ENCODE results near the gene STC2. TPM values are rescaled to one million over a fixed set of nuclear protein-coding genes. Genes with fewer than 3 reads are reported as not detected.

Gene STC2
- total RNA-seq, 1 donor from 2014 or later, result 10.4 TPM

DNA sequence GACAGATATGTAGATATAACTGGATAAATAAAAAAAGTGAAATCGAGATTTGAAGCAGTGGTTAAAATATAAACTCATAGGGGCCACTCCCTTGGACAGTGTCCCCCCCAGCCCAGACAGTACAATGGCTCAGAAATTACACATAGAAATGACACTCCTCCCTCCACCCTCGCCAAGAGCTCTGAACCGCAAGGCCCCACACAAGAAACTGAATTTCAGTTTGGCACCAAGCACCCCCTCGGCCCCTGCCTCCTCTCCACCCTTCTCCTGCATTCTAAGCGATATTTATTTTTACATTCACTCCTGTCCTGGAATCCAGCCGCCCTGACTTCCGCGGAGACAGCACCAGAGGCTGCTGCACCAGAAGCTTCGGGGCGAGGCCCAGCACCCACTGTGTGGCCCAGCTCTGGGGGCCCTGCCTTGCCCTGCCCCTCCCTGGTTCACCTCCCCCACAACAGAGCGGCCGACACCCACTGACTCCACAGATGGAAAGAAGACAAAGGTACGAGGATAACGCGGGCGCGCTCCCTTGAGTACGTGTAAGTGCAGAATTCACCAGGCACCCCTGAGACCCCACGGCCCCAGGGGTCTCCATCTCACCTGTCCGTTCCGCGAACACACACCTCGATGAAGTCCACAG, 11.0 kb downstream of the STC2 start:
- intact Hi-C loops (cut with DNase I), result no loop called here
- ATAC-seq (no peak), DNase-seq (ENCODE audit: missing footprints) (no peak)

GRCh38 chr5:173316339-173317020, 11.7 kb downstream of the STC2 start:
- ATAC-seq (no peak), DNase-seq (ENCODE audit: missing footprints) (no peak)
- intact Hi-C loops (cut with DNase I), result no loop called here

- ATAC-seq (peak; percentile 14), DNase-seq (ENCODE audit: missing footprints) (no peak)
- intact Hi-C loops (cut with DNase I), result no loop called here
These were observed 12.5 kb downstream of the STC2 start for GRCh38 chr5:173315495-173316338.

DNA sequence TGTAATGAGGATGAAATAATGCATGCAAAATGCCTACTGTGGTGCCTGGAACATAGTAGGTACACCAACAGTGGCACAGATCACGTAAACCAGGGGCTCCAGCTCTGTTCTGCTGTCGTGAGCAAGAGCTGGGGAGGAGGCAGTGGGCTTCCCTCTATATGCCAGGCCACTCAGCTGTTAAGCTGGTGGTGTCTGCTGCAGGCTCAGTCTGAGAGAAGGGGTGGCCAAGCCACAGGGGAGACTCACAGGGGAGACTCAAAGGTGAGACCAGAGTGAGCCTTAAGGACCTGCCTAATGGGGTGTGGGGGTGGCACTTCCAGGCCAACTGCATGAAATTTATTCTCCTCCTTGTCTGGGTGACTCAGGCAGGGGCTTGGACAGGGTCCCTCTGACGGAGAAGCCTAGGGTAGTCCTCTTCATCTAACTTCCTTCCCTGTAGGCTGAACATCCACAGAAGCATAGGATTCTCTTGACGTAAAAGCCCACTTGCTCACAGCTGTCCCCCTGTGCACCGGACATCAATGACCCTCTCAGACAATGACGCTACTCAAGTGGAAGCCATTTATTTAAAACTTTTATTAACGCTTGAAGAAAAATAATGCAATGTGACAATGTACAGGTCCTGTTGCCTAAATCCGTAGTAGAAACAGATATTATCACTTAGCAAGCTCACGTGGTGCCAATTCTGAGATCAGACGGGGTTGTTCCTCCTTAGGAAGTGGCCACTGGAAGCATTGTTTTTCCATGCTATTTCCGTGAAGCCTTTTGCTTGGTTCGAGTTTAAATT, 13.9 kb downstream of the STC2 start:
- ATAC-seq, result no peak
- intact Hi-C loops (cut with DNase I), result no loop called here
- DNase-seq (ENCODE audit: missing footprints), result no peak

DNA sequence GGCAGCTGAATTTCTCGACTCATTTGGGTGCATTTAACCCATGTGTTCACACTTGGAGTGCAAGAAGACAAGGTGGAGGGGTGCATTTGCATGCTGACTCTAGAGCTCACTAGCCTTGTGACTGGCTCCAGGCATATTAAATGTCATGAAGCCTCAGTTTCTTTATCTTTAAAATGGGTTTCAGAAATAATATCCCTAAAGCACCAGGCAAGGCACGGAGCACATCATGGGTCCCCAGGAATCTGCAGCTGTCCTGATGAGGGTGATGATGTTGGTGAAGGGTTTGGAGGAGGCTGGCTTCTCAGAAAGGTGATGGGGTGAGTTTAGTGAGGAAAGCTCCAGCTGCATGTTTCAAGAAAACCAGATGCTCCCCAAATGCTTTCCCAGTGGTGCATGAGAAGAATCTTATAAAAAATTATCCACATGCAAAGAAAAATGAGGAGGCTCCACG, 14.8 kb downstream of the STC2 start:
- intact Hi-C loops (cut with DNase I), result no loop called here
- DNase-seq (ENCODE audit: missing footprints) (no peak), ATAC-seq (no peak)

- DNase-seq (ENCODE audit: missing footprints), result no peak
- ATAC-seq, result no peak
- intact Hi-C loops (cut with DNase I), result no loop called here
These were observed 15.4 kb downstream of the STC2 start for GRCh38 chr5:173312821-173313220.

DNA sequence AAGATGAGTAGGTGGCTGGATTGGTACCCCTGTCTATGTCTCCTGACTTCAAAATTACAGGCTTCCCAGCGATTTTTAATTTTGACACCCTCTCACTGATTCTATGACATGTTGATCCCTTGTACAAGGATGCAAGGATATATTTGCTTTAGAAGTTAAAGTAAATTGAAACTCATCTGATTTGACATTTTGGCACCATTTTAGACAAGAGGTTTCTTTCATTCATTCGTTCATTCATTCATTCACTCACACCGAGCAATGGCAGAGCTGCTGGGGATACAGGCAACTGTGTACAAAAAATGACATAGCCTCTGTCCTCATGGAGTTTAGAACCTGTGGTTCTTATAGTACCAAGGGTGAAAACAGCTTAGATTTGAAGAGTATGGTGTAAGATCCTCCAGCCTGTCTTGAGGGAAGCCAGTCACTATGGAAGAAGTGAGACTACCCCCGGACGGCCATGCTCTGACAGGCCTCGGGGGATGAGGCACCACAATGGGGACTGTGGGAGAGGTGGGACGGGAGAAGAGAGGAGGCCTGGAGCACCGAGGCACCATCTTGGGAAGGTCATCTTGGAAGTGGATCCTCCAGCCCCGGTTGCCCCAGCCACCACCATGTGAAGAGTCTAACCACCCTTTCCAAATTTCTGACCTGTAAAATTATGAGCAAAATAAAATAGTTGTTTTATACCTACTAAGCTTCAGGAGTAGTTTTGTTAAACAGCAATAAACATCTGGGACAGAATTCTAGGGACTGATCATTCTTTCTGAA, 16.2 kb downstream of the STC2 start:
- intact Hi-C loops (cut with DNase I), result no loop called here
- DNase-seq (ENCODE audit: missing footprints), result no peak
- ATAC-seq, result no peak

GRCh38 chr5:173310861-173311785, 17.1 kb downstream of the STC2 start:
- ATAC-seq, result peak; percentile 77
- intact Hi-C loops (cut with DNase I), result no loop called here
- DNase-seq (ENCODE audit: missing footprints), result no peak

DNA sequence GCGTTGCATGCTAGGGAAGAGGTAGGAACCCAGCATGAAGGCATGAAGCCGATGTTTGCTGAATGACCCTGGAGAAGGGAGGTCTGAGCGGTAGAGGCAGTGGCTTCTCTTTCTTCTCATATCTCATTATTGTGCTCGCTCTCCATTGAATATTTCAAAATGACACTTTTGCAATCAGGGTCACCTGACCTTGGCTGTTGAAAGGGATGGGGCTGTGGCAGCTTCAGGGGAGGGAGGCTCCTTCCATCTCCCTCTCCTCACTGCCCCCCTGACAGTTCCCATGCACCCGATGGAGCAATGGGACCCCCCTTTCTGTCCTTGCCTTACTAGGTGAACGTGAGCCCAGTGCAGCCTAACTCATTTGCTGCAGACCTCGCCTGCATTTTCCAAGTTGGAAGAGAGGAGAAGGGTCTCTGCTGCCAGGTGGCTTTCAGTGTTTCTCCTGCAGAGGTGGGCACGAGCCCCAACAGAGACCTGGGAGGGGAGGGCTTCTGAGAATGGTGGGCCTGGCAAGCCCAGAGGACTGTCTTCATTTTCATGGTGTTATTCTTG, 17.9 kb downstream of the STC2 start:
- intact Hi-C loops (cut with DNase I), result no loop called here
- DNase-seq (ENCODE audit: missing footprints), result no peak
- no peak for ATAC-seq

GRCh38 chr5:173309731-173310130, 18.5 kb downstream of the STC2 start:
- intact Hi-C loops (cut with DNase I), result no loop called here
- no peak for ATAC-seq
- DNase-seq (ENCODE audit: missing footprints), result no peak

- no peak for ATAC-seq
- no peak for DNase-seq (ENCODE audit: missing footprints)
- intact Hi-C loops (cut with DNase I), result no loop called here
These were observed 20.0 kb downstream of the STC2 start for GRCh38 chr5:173308226-173308625.

DNA sequence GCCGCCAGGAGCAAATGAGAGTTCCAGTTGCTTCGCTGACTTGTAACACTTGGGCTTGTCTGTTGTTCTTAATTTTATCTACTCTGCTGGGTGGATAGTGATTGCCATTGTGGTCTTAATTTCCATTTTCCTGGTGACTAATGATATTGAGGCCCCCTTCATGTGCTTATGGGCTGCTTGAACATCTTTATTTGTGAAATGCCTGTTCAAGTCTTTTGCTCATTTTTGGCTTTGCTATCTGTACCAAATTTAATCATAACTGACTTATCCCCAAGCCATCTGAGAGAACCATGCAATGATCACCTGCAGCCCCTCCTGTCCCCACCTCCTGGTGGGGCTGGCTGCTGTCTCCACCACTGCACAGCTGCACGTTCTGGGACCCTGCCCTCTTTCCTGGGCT, 20.5 kb downstream of the STC2 start:
- DNase-seq (ENCODE audit: missing footprints), result no peak
- intact Hi-C loops (cut with DNase I), result no loop called here
- no peak for ATAC-seq

- intact Hi-C loops (cut with DNase I), result no loop called here
- DNase-seq (ENCODE audit: missing footprints), result no peak
- ATAC-seq, result no peak
These were observed 21.5 kb downstream of the STC2 start for GRCh38 chr5:173306695-173307094.

DNA sequence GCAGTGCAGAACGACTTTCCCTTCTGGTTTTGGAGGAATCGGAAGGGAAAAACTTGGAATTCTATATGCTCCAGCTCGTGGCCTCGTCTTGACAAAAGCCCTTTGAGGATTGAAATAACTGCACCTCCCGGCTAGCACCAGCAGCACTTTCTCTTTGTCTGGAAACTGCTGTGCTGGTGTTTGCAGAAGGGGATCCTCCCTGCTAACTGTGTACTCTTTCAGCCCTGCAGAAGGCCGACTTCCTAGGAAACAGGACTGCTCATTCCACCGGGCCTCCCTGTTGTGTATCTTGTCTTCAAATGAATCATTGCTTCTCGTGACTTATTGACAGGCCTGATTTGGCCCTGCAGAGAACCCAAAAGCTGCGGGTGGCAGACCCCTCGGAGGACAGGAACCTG, 23.6 kb downstream of the STC2 start:
- intact Hi-C loops (cut with DNase I), result no loop called here
- ATAC-seq (no peak), DNase-seq (ENCODE audit: missing footprints) (no peak)

- intact Hi-C loops (cut with DNase I), result no loop called here
- ATAC-seq, result no peak
- DNase-seq (ENCODE audit: missing footprints), result no peak
These were observed 24.2 kb downstream of the STC2 start for GRCh38 chr5:173303878-173304590.

GRCh38 chr5:173302546-173303155, 25.6 kb downstream of the STC2 start:
- DNase-seq (ENCODE audit: missing footprints) (no peak), ATAC-seq (no peak)
- intact Hi-C loops (cut with DNase I), result no loop called here
